GM10266 (cell line): ENCODE results near the gene FMNL2.

Experiments
- DNase-seq: peaks from one replicate; pipeline ENCODE4 v3.0.0; 2012; ENCODE audit errors: extremely low spot score
- CTCF ChIP-seq: IDR thresholded peaks from 2 replicates; pipeline ENCODE4 v1.5.1; 2012; ENCODE audit warnings: mild to moderate bottlenecking, low read depth; ENCODE audit not compliant: control insufficient read depth, insufficient read depth; ENCODE audit errors: missing control alignments

FMNL2 gene

GRCh38 chr2:152603166-152603565 lies 268.2 kb downstream of the FMNL2 start:
- TF ChIP-seq CTCF: no peak
- no peak for DNase-seq

- no peak for TF ChIP-seq CTCF
- DNase-seq: no peak
Observed at GRCh38 chr2:152606081-152606480, 271.1 kb downstream of the FMNL2 start.

- no peak for DNase-seq
- TF ChIP-seq CTCF: no peak
Observed at GRCh38 chr2:152606941-152607340, 272.0 kb downstream of the FMNL2 start.

GRCh38 chr2:152607793-152608300 lies 272.9 kb downstream of the FMNL2 start:
- no peak for DNase-seq
- no peak for TF ChIP-seq CTCF

- no peak for DNase-seq
- no peak for TF ChIP-seq CTCF
Observed at GRCh38 chr2:152609154-152609553, 274.2 kb downstream of the FMNL2 start.

GRCh38 chr2:152609699-152610098 lies 274.7 kb downstream of the FMNL2 start:
- no peak for DNase-seq
- TF ChIP-seq CTCF: no peak

- peak; percentile 46 for DNase-seq
- no peak for TF ChIP-seq CTCF
Observed at GRCh38 chr2:152611458-152612231, 276.7 kb downstream of the FMNL2 start.
